HG03354 (cell line): Measurements from ENCODE around the gene MINK1.
A peak's percentile ranks its signal among the peaks of the same experiment; 100 is the strongest.

Source experiments
- ATAC-seq: cut with Tn5 transposase; IDR thresholded peaks from one replicate; pipeline ENCODE4 v1.9.1; 2021; ENCODE audit warnings: mild to moderate bottlenecking; ENCODE audit not compliant: unreplicated experiment, poor library complexity, severe bottlenecking

Gene MINK1

GRCh38 chr17:4810696-4811290 lies 22.3 kb upstream of the MINK1 start:
- no peak for ATAC-seq

GRCh38 chr17:4811471-4811870 lies 21.7 kb upstream of the MINK1 start:
- ATAC-seq = no peak

GRCh38 chr17:4812690-4813089 lies 20.4 kb upstream of the MINK1 start:
- no peak for ATAC-seq

GRCh38 chr17:4815043-4815675 lies 18.0 kb upstream of the MINK1 start:
- no peak for ATAC-seq

GRCh38 chr17:4816826-4817225 lies 16.3 kb upstream of the MINK1 start:
- ATAC-seq = no peak

- no peak for ATAC-seq
Observed at GRCh38 chr17:4818276-4818675, 14.9 kb upstream of the MINK1 start.

GRCh38 chr17:4822835-4823234 lies 10.3 kb upstream of the MINK1 start:
- ATAC-seq = no peak

GRCh38 chr17:4823373-4824089 lies 9.6 kb upstream of the MINK1 start:
- ATAC-seq = no peak

- no peak for ATAC-seq
Observed at GRCh38 chr17:4827399-4827798, 5.7 kb upstream of the MINK1 start.

- peak; percentile 32 for ATAC-seq
Observed at GRCh38 chr17:4832829-4833177, 337 bp upstream of the MINK1 start.

GRCh38 chr17:4833941-4834680 lies 971 bp downstream of the MINK1 start:
- no peak for ATAC-seq

- no peak for ATAC-seq
Observed at GRCh38 chr17:4834681-4835020, 1.5 kb downstream of the MINK1 start.

GRCh38 chr17:4836221-4836620 lies 3.1 kb downstream of the MINK1 start:
- ATAC-seq = no peak

- ATAC-seq = no peak
Observed at GRCh38 chr17:4837471-4838308, 4.5 kb downstream of the MINK1 start.

- ATAC-seq = no peak
Observed at GRCh38 chr17:4838309-4838785, 5.2 kb downstream of the MINK1 start.

GRCh38 chr17:4839221-4839620 lies 6.1 kb downstream of the MINK1 start:
- no peak for ATAC-seq

- no peak for ATAC-seq
Observed at GRCh38 chr17:4839965-4840892, 7.1 kb downstream of the MINK1 start.

- ATAC-seq = no peak
Observed at GRCh38 chr17:4840893-4841242, 7.7 kb downstream of the MINK1 start.

GRCh38 chr17:4842376-4842775 lies 9.2 kb downstream of the MINK1 start:
- ATAC-seq = no peak
